MM.1S (cell line): ENCODE data around the gene PCNX1.

Experiments
- DNase-seq: peaks from one replicate; pipeline ENCODE4 v3.0.0-alpha.2; 2015
- H2AFZ ChIP-seq: fragments of 300-600 bp; sonication (generic); 2 replicates; pipeline ENCODE4 v1.6.0; 2016; ENCODE audit warnings: antibody characterized with exemption, low read length
- H3F3A ChIP-seq: fragments of 300-600 bp; sonication (generic); 2 replicates; pipeline ENCODE4 v1.6.1; 2016; ENCODE audit warnings: mild to moderate bottlenecking, antibody characterized with exemption, low read length, moderate library complexity, mixed read lengths; ENCODE audit not compliant: insufficient read depth
- H3K27ac ChIP-seq: fragments of 300-600 bp; sonication (generic); 2 replicates; pipeline ENCODE4 v1.5.1; 2016; ENCODE audit warnings: mild to moderate bottlenecking, low read length
- H3K27me3 ChIP-seq: fragments of 300-600 bp; sonication (generic); replicated peaks from 2 replicates; pipeline ENCODE4 v1.6.0; 2016; ENCODE audit warnings: low read length; ENCODE audit not compliant: insufficient read depth
- H3K36me3 ChIP-seq: fragments of 300-600 bp; sonication (generic); replicated peaks from 2 replicates; pipeline ENCODE4 v1.6.1; 2016; ENCODE audit warnings: mild to moderate bottlenecking, low read length, mixed read lengths; ENCODE audit not compliant: insufficient read depth
- H3K4me1 ChIP-seq: fragments of 300-600 bp; sonication (generic); 2 replicates; pipeline ENCODE4 v1.6.1; 2016; ENCODE audit warnings: low read length, mixed read lengths
- H3K4me2 ChIP-seq: fragments of 300-600 bp; sonication (generic); 2 replicates; pipeline ENCODE4 v1.6.0; 2016; ENCODE audit warnings: low read depth, low read length
- H3K4me3 ChIP-seq: fragments of 300-600 bp; sonication (generic); 2 replicates; pipeline ENCODE4 v1.5.1; 2016; ENCODE audit warnings: low read length, mixed read lengths
- H3K79me2 ChIP-seq: fragments of 300-600 bp; sonication (generic); 2 replicates; pipeline ENCODE4 v1.6.1; 2016; ENCODE audit warnings: mixed run types, low read length, mixed read lengths
- H3K9ac ChIP-seq: fragments of 300-600 bp; sonication (generic); 2 replicates; pipeline ENCODE4 v1.6.1; 2016; ENCODE audit warnings: low read length, mixed read lengths
- H3K9me2 ChIP-seq: fragments of 300-600 bp; sonication (generic); replicated peaks from 2 replicates; pipeline ENCODE4 v1.6.1; 2016; ENCODE audit warnings: mild to moderate bottlenecking, low read length, mixed read lengths; ENCODE audit not compliant: insufficient read depth
- H3K9me3 ChIP-seq: fragments of 300-600 bp; sonication (generic); replicated peaks from 2 replicates; pipeline ENCODE4 v1.6.1; 2016; ENCODE audit warnings: mild to moderate bottlenecking, low read length, mixed read lengths; ENCODE audit not compliant: insufficient read depth
- H4K20me1 ChIP-seq: fragments of 300-600 bp; sonication (generic); 2 replicates; pipeline ENCODE4 v1.6.1; 2016; ENCODE audit warnings: mild to moderate bottlenecking, low read length, moderate library complexity, mixed read lengths; ENCODE audit not compliant: insufficient read depth
- CTCF ChIP-seq: fragments of 300-600 bp; sonication (generic); IDR thresholded peaks from 2 replicates; pipeline ENCODE4 v1.5.1; 2016; ENCODE audit warnings: antibody characterized with exemption, low read length, mixed read lengths
- EZH2 ChIP-seq: fragments of 300-600 bp; sonication (generic); optimal IDR thresholded peaks from 2 replicates; pipeline ENCODE3; 2017; ENCODE audit warnings: low read depth, mild to moderate bottlenecking, antibody characterized with exemption, low read length, mixed read lengths
- EZH2phosphoT487 ChIP-seq: fragments of 300-600 bp; sonication (generic); IDR thresholded peaks from 2 replicates; pipeline ENCODE4 v1.6.1; 2018; ENCODE audit warnings: antibody characterized with exemption, low read length

PCNX1 gene

GRCh38 chr14:71056168-71056567 lies 148.9 kb downstream of the PCNX1 start:
- no peaks in the 10 kb centered on the region for H3K79me2 ChIP-seq
- H4K20me1 ChIP-seq: no peaks in the 10 kb centered on the region
- H3K9me3 ChIP-seq: no peaks in the 10 kb centered on the region
- H2AFZ ChIP-seq: no peak overlapping the region
- no peak for TF ChIP-seq CTCF
- TF ChIP-seq EZH2phosphoT487: no peak
- no peak for TF ChIP-seq EZH2
- no peaks in the 10 kb centered on the region for H3F3A ChIP-seq
- H3K27me3 ChIP-seq: no peaks in the 10 kb centered on the region
- H3K4me2 ChIP-seq: no peak overlapping the region
- no peak overlapping the region for H3K27ac ChIP-seq
- H3K4me3 ChIP-seq: no peak overlapping the region
- H3K9me2 ChIP-seq: no peaks in the 10 kb centered on the region
- H3K4me1 ChIP-seq: no peaks in the 10 kb centered on the region
- no peak overlapping the region for H3K9ac ChIP-seq
- no peaks in the 10 kb centered on the region for H3K36me3 ChIP-seq
- no peak for DNase-seq

GRCh38 chr14:71060274-71060673 lies 153.0 kb downstream of the PCNX1 start:
- Histone ChIP-seq H3K79me2 (no peaks in the 10 kb centered on the region), H3K9me3 (no peaks in the 10 kb centered on the region), H3K27ac (no peak overlapping the region), H3K36me3 (no peaks in the 10 kb centered on the region), H3K4me1 (no peaks in the 10 kb centered on the region), H3K4me2 (no peak overlapping the region), H4K20me1 (no peaks in the 10 kb centered on the region), H3K9ac (no peak overlapping the region), H2AFZ (no peak overlapping the region), H3K9me2 (no peaks in the 10 kb centered on the region), H3F3A (no peaks in the 10 kb centered on the region), H3K27me3 (no peaks in the 10 kb centered on the region), H3K4me3 (no peak overlapping the region)
- no peak for DNase-seq
- TF ChIP-seq CTCF: no peak

- Histone ChIP-seq H3K9ac (no peak overlapping the region), H4K20me1 (no peaks in the 10 kb centered on the region), H3K36me3 (no peaks in the 10 kb centered on the region), H3K79me2 (no peaks in the 10 kb centered on the region), H3K4me1 (no peaks in the 10 kb centered on the region), H3K4me2 (no peak overlapping the region), H3F3A (no peaks in the 10 kb centered on the region), H2AFZ (no peak overlapping the region), H3K9me3 (no peaks in the 10 kb centered on the region), H3K27ac (no peak overlapping the region), H3K4me3 (no peak overlapping the region), H3K27me3 (no peaks in the 10 kb centered on the region), H3K9me2 (no peaks in the 10 kb centered on the region)
- DNase-seq: no peak
- no peak for TF ChIP-seq EZH2phosphoT487
- no peak for TF ChIP-seq CTCF
- TF ChIP-seq EZH2: no peak
Measured at GRCh38 chr14:71060825-71061455, 153.7 kb downstream of the PCNX1 start.
